G401 (cell line): ENCODE results near the gene PPP1R16B. TPM values are rescaled to one million over a fixed set of nuclear protein-coding genes. Genes with fewer than 3 reads are reported as not detected.
"Not testable (repeated sequence)": the region's sequence is repeated elsewhere in the genome, so short reads cannot be mapped to it uniquely, and the experiment has no call there.

Experiments
- DNase-seq: peaks from one replicate; pipeline ENCODE4 v3.0.0-alpha.2; 2015; ENCODE audit warnings: low spot score
- in situ Hi-C: cut with HindIII; loops from 2 replicates; pipeline ENCODE4 v1.10.0; 2016; ENCODE audit warnings: low sequenced_read_pairs, mixed read lengths
- total RNA-seq: library from RNA; depleted of rRNA; stranded (reverse); fragments of >200 nt; shearing (Covaris generic); gene quantifications from 2 replicates; pipeline ENCODE4 v1.2.3, GENCODE V29; 2014

PPP1R16B gene
- total RNA-seq, 1 experiment from 2014 or later, result not detected

GRCh38 chr20:38840053-38840893, 34.8 kb downstream of the PPP1R16B start:
- in situ Hi-C loops, result no loop called here
- no peak for DNase-seq

DNA sequence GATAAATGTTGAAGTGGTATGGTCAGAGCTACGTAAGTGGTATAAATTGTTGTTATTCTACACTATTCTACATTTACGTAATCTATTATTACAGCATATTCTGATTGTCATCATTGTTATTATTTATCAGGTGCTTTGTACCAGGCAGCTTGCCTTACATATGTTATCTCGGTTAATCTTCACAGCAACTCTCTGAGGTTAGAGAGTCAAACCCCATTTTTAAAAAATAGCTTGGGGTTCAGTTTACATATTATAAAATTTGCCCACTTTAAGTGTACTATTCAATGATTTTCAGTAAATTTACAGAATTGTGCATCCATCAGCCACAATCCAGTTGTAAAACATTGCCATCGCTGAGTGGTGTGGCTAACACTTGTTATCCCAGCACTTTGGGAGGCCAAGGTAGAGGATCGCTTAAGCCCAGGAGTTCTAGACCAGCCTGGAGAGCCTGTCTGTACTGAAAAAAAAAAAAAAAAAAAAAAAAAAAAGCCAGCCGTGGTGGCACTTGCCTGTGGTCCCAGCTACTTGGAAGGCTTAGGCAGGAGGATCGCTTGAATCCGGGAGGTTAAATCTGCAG, 35.5 kb downstream of the PPP1R16B start:
- in situ Hi-C loops, result no loop called here

GRCh38 chr20:38841570-38841969, 36.1 kb downstream of the PPP1R16B start:
- DNase-seq, result no peak
- in situ Hi-C loops, result no loop called here

More for the DNA sequence above, 35.5 kb downstream of the PPP1R16B start:
- no peak for DNase-seq

DNA sequence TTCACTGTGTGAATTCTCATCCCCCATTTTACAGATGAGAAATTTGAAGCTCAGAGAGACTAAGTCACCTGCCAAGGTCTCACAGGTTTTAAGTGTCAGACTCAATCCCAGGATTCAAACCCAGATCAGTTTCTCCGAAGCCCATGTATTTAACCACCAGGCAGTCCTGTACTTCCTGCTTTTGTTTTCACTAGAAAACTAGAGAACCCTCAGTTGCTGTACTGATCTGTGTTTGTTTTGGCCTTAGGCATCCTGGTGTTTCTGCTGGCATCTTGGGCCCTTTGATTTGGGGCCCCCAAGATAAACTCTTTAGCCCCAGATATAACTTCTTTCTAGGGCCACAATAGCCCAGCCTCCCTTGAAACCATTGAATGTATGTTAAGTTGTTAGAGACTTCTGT, 36.5 kb downstream of the PPP1R16B start:
- in situ Hi-C loops, result no loop called here
- no peak for DNase-seq

- in situ Hi-C loops, result no loop called here
- DNase-seq, result no peak
Observed at GRCh38 chr20:38842558-38842981, 37.1 kb downstream of the PPP1R16B start.

DNA sequence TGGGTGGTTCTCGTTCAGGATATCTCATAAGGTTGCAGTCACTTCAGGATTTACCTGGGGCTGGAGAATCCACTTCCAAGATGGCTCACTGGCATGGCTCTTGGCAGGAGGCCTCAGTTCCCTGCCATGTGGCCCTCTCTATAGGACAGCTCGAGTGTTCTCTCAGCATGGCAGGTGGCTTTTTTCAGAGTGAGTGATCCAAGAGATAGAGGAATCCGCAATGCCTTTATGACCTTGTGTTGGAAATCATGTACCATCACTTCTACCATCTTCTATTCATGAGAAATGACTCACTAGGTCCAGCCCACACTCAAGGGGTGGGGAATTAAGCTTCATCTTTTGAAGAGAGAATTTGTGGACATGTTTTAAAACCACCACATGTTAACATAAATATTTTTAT, 37.8 kb downstream of the PPP1R16B start:
- in situ Hi-C loops, result no loop called here

DNA sequence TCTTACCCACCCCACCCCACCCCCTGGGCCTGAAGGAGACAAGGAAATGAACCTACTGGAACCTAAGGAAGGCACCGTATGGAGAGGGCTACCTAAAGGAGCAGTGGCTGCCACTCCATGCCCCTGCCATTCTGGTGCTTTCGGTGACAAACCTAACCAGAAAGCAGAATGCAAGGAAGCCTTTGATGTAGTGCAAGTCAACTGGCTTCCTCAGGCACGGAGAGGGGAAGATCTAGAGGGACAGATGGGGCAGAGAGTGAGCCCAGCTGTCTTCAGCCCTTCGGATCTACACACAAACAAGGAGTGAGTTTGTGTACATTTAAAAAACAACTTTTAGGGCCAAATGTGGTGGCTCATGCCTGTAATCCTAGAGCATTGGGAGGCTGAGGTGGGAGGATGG, 39.5 kb downstream of the PPP1R16B start:
- in situ Hi-C loops, result no loop called here
- no peak for DNase-seq

More for the DNA sequence above, 37.8 kb downstream of the PPP1R16B start:
- peak; percentile 36 for DNase-seq

- in situ Hi-C loops, result no loop called here
- no peak for DNase-seq
Observed at GRCh38 chr20:38847840-38848239, 42.3 kb downstream of the PPP1R16B start.

- in situ Hi-C loops, result no loop called here
- DNase-seq, result no peak
Observed at GRCh38 chr20:38853759-38854158, 48.3 kb downstream of the PPP1R16B start.

DNA sequence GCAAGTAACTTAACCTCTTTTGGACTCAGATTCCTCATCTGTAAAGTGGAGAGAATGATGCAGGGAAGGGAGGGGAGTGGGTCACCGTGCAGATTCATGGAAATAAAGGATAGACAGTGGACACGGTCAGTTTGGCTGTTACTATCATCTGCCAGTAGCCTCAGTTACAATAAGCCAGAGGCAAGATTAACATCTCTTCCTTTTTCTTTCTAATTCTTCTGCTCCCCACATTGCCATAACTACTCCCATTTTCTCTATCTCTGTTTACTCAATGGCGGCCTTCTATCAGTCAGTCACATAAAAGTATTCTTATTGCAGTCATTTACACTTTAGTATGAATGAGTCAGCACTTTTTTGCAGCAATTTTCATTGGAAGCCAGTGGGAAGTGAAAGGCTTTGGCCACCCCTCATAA, 49.2 kb downstream of the PPP1R16B start:
- in situ Hi-C loops, result no loop called here
- DNase-seq, result no peak

- in situ Hi-C loops, result no loop called here
- no peak for DNase-seq
Observed at GRCh38 chr20:38855356-38855755, 49.9 kb downstream of the PPP1R16B start.

- DNase-seq, result no peak
- in situ Hi-C loops, result no loop called here
Observed at GRCh38 chr20:38856570-38856969, 51.1 kb downstream of the PPP1R16B start.

DNA sequence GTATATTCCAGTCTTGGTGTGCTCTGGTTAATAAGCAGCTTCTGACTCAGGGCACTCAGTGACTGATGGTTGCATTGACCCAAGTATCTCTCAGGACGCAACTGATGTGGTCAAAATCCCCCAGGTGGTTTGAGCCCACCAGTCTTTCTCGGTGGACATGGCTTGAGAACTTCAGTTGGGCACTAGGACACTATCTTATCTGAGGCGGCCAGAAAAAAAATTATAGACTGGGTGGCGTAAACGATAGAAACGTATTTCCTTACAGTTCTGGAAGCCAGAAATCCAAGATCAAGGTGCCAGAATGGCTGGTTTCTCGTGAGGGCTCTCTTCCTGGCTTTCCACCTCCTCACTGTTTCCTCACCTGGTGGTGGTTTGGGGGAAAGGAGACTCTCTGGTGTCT, 52.2 kb downstream of the PPP1R16B start:
- DNase-seq, result no peak
- in situ Hi-C loops, result no loop called here

DNA sequence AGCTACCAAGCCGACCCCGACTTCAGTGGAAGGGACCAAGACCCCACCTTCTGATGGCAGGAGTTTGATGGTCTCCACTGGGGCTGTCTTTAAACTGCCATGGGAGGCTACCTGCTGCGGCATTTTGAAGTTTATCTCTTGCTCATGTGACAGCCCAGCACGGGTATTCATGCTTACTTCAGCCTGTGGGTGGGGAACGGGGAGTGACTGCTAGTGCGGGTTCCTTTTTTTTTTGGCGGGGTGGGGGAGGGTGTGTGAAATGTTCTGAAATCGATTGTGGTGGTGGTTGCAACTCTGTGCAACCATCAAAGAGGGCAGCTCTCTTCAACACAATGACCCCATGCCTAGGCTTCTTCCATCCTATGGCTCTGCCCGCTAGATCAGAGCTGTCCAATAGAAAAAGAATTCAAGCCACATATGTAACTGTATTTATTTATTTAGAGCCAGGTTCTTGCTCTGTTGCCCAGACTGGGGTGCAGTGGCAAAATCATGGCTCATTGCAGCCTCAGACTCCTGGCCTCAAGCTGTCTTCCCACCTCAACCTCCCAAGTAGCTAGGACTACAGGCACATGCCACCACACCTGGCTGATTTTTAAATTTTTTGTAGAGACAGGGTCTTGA, 53.7 kb downstream of the PPP1R16B start:
- in situ Hi-C loops, result no loop called here
- no peak for DNase-seq

- DNase-seq, in situ Hi-C loops: not testable (repeated sequence)
Observed at GRCh38 chr20:38859857-38860256, 54.4 kb downstream of the PPP1R16B start.

- in situ Hi-C loops, result no loop called here
- DNase-seq, result no peak
Observed at GRCh38 chr20:38861071-38861401, 55.5 kb downstream of the PPP1R16B start.

DNA sequence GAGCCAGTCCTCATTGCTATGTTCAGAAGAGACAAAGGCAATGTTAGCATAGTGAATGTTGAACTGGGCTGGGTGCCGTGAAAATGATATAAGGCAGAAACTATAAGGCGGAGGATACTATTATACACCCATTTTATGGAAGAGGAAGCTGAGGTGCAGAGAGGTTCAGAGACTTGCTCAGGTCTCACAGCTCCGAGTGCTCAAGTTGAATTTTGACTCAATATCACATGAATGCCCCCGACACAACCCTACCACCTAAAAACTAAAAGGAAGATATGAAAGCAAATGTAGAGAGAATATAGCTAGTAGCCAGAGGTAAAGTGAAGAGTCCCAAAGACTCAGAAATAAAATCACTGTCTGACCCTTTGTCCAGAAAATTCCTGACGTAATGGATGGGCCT, 56.7 kb downstream of the PPP1R16B start:
- in situ Hi-C loops, result no loop called here
- no peak for DNase-seq

DNA sequence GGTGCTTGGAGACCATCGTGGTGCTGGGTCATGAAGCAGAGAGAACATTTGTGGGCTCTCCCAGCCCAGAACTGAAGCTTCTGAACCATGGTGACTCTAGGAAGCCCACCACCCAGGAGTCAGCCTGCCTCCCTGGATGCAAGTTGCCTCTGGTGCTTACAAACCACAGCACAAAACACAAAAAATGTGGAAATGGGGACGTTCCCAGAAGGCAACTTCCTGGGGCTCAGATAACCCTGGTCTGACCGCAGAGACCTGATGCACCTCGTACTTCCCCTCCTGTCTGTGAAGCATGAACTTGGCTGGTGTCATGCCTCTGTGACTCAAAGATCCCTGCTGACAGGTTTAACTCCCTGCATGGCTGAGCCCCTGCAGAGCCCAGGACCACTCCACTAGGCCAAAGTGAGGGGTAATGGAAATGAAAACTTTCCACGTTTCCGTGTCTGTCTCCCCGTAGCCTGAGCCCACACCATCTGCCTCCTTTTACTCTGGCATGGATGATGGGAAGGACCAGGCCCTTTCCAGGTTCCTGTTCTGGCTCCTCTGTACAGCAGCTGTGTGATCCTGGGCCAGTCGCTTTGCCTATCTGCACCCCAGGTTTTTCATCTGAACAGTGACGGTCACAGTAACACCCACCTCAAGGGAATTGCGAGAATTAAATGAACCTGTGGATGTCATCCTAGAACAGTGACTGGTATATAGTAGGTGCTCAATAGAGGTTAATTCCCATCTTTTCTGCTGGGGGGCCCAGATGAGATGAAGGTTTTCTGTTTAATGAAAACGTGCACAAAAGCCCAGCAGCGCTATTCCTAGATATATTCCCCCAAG, 57.7 kb downstream of the PPP1R16B start:
- no peak for DNase-seq
- in situ Hi-C loops, result no loop called here

DNA sequence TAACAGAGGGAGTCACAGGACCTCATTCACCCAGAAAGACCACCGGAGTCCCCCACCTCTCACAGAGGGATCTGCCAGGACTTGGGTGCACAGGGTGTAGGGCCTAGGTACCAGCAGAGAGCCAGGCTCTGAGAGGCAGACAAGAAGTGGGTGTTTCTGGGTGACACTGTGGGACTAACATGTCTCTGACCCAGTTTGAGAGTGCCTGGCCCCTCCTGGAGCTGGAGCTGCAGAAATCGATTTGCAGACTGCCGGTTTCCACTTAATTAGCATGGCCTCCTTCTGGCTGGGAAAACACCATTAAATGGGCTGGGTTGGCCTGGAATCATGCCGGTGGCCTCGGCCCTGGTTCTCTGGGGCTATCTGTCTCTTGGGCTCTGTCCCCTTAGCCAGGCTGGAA, 59.2 kb downstream of the PPP1R16B start:
- in situ Hi-C loops, result no loop called here
- peak; percentile 47 for DNase-seq
